Epithelial cell of esophagus (primary cell): ENCODE results near the gene FRYL.

Experiments
- DNase-seq: peaks from one replicate; pipeline ENCODE4 v3.0.0; 2010; ENCODE audit warnings: low read depth
- H3K4me3 ChIP-seq: 2 replicates; pipeline ENCODE4 v1.5.1; 2011; ENCODE audit warnings: mild to moderate bottlenecking, low read length, control low read depth
- CTCF ChIP-seq: IDR thresholded peaks from 2 replicates; pipeline ENCODE4 v1.5.1; 2011; ENCODE audit warnings: low read depth, mild to moderate bottlenecking, low read length, control low read depth, inconsistent platforms; ENCODE audit not compliant: insufficient read depth; ENCODE audit errors: missing control alignments

The FRYL gene

GRCh38 chr4:48570646-48571220 lies 209.3 kb downstream of the FRYL start:
- DNase-seq, result peak; percentile 53
- TF ChIP-seq CTCF, result no peak
- H3K4me3 ChIP-seq, result no peak overlapping the region

- H3K4me3 ChIP-seq, result no peak overlapping the region
- TF ChIP-seq CTCF, result no peak
- no peak for DNase-seq
Measured at GRCh38 chr4:48566034-48566384, 214.1 kb downstream of the FRYL start.

GRCh38 chr4:48565362-48566033 lies 214.6 kb downstream of the FRYL start:
- H3K4me3 ChIP-seq, result no peak overlapping the region
- DNase-seq, result no peak
- TF ChIP-seq CTCF, result no peak

GRCh38 chr4:48564151-48564550 lies 215.9 kb downstream of the FRYL start:
- H3K4me3 ChIP-seq, result no peak overlapping the region
- DNase-seq, result no peak
- TF ChIP-seq CTCF, result no peak

GRCh38 chr4:48558819-48559218 lies 221.3 kb downstream of the FRYL start:
- no peak for TF ChIP-seq CTCF
- DNase-seq, result no peak
- no peak overlapping the region for H3K4me3 ChIP-seq

- H3K4me3 ChIP-seq, result no peak overlapping the region
- no peak for TF ChIP-seq CTCF
- no peak for DNase-seq
Measured at GRCh38 chr4:48558026-48558425, 222.1 kb downstream of the FRYL start.

- peak; percentile 42 for TF ChIP-seq CTCF
- peak; percentile 18 for DNase-seq
- no peak overlapping the region for H3K4me3 ChIP-seq
Measured at GRCh38 chr4:48557478-48557877, 222.6 kb downstream of the FRYL start.
